AG09309 (cell line): ENCODE measurements around the gene ZNF408.

Source experiments
- DNase-seq: peaks from one replicate; pipeline ENCODE4 v3.0.0-alpha.2; 2010; ENCODE audit warnings: low read depth
- H3K4me3 ChIP-seq: 2 replicates; pipeline ENCODE4 v1.5.1; 2011; ENCODE audit warnings: mild to moderate bottlenecking, low read depth, low read length, moderate library complexity; ENCODE audit not compliant: control insufficient read depth
- CTCF ChIP-seq: IDR thresholded peaks from 2 replicates; pipeline ENCODE4 v1.5.1; 2011; ENCODE audit warnings: mild to moderate bottlenecking, low read depth, low read length, inconsistent platforms; ENCODE audit not compliant: insufficient read depth, control insufficient read depth; ENCODE audit errors: missing control alignments

The ZNF408 gene

GRCh38 chr11:46684367-46684766, 16.5 kb upstream of the ZNF408 start:
- H3K4me3 ChIP-seq = no peak overlapping the region
- DNase-seq = no peak
- TF ChIP-seq CTCF = no peak

GRCh38 chr11:46686886-46687795, 13.7 kb upstream of the ZNF408 start:
- peak; percentile 73 for DNase-seq
- TF ChIP-seq CTCF = no peak
- no peak overlapping the region for H3K4me3 ChIP-seq

GRCh38 chr11:46690702-46691101, 10.1 kb upstream of the ZNF408 start:
- no peak for TF ChIP-seq CTCF
- H3K4me3 ChIP-seq = no peak overlapping the region
- DNase-seq = no peak

GRCh38 chr11:46692450-46692849, 8.4 kb upstream of the ZNF408 start:
- DNase-seq = no peak
- no peak overlapping the region for H3K4me3 ChIP-seq
- TF ChIP-seq CTCF = no peak

GRCh38 chr11:46693597-46694012, 7.2 kb upstream of the ZNF408 start:
- peak; percentile 63 for DNase-seq
- TF ChIP-seq CTCF = no peak
- H3K4me3 ChIP-seq = no peak overlapping the region

- no peak for TF ChIP-seq CTCF
- no peak overlapping the region for H3K4me3 ChIP-seq
Observed at GRCh38 chr11:46694072-46694471, 6.8 kb upstream of the ZNF408 start.

GRCh38 chr11:46694607-46695006, 6.2 kb upstream of the ZNF408 start:
- no peak for TF ChIP-seq CTCF
- no peak for DNase-seq
- no peak overlapping the region for H3K4me3 ChIP-seq

More at GRCh38 chr11:46694072-46694471, 6.8 kb upstream of the ZNF408 start:
- no peak for DNase-seq
